GM18498 (cell line): ENCODE data around the gene PRAC1.
"Not testable (repeated sequence)": the region's sequence is repeated elsewhere in the genome, so short reads cannot be mapped to it uniquely, and the experiment has no call there.

ENCODE experiments used
- ATAC-seq: cut with Tn5 transposase; IDR thresholded peaks from one replicate; pipeline ENCODE4 v1.9.1; 2021; ENCODE audit warnings: mild to moderate bottlenecking, moderate library complexity; ENCODE audit not compliant: unreplicated experiment

The PRAC1 gene

GRCh38 chr17:48727415-48728175 is 5.3 kb upstream of the PRAC1 start:
- no peak for ATAC-seq

- ATAC-seq = no peak
These were observed 4.6 kb upstream of the PRAC1 start for GRCh38 chr17:48726916-48727286.

GRCh38 chr17:48726114-48726915 is 4.0 kb upstream of the PRAC1 start:
- ATAC-seq = no peak

GRCh38 chr17:48725288-48726064 is 3.2 kb upstream of the PRAC1 start:
- ATAC-seq = no peak

GRCh38 chr17:48725004-48725287 is 2.6 kb upstream of the PRAC1 start:
- no peak for ATAC-seq

- no peak for ATAC-seq
These were observed 2.1 kb upstream of the PRAC1 start for GRCh38 chr17:48724251-48725003.

GRCh38 chr17:48723423-48724250 is 1.3 kb upstream of the PRAC1 start:
- ATAC-seq = no peak

- no peak for ATAC-seq
These were observed 651 bp upstream of the PRAC1 start, which contains the start of gene PRAC2 for GRCh38 chr17:48722915-48723422. PRAC2 (plus strand) TSS chr17:48723185; CDS start chr17:48724411, 1,226 bp downstream.

- no peak for ATAC-seq
These were observed 1.3 kb downstream of the PRAC1 start for GRCh38 chr17:48721009-48721402.

GRCh38 chr17:48720266-48721008 is 1.9 kb downstream of the PRAC1 start:
- ATAC-seq = no peak

GRCh38 chr17:48719642-48720265 is 2.6 kb downstream of the PRAC1 start:
- ATAC-seq = no peak

GRCh38 chr17:48718761-48719641 is 3.3 kb downstream of the PRAC1 start:
- ATAC-seq = no peak

GRCh38 chr17:48718227-48718760 is 4.0 kb downstream of the PRAC1 start:
- ATAC-seq = no peak

- no peak for ATAC-seq
These were observed 4.7 kb downstream of the PRAC1 start for GRCh38 chr17:48717367-48718226.

GRCh38 chr17:48716549-48716948 is 5.8 kb downstream of the PRAC1 start:
- not testable (repeated sequence) for ATAC-seq
